Small intestine (tissue), 7 donors: Measurements from ENCODE around the gene NCOA7. TPM values are rescaled to one million over a fixed set of nuclear protein-coding genes. Genes with fewer than 3 reads are reported as not detected.
"Not testable (repeated sequence)": the region's sequence is repeated elsewhere in the genome, so short reads cannot be mapped to it uniquely, and the experiment has no call there.

Experiments
- DNase-seq, 2 donors: peaks; one replicate each; pipeline versions ENCODE4 v3.0.0 to v3.0.0-alpha.2; 2013
- FAIRE-seq: peaks from 2 replicates; lab custom pipeline; 2012; peaks lifted over from hg19 to GRCh38; lab: Jason Lieb, UNC
- H3K27ac ChIP-seq, 3 donors: one replicate each; pipeline ENCODE4 v1.5.1; 2013; ENCODE audit warnings: low read length in 2 of 3, mild to moderate bottlenecking in 2 of 3, control low read depth in 1 of 3, inconsistent platforms in 1 of 3, low read depth in 1 of 3, moderate library complexity in 1 of 3
- H3K27me3 ChIP-seq, 3 donors: one replicate each; pipeline ENCODE4 v1.6.1; 2013; ENCODE audit warnings: low read length in 3 of 3, inconsistent platforms in 1 of 3; ENCODE audit not compliant: control insufficient read depth in 3 of 3, insufficient read depth in 3 of 3
- H3K36me3 ChIP-seq, 3 donors: one replicate each; pipeline ENCODE4 v1.6.1; 2013; ENCODE audit warnings: low read length in 3 of 3, inconsistent platforms in 1 of 3, low read depth in 1 of 3, mild to moderate bottlenecking in 1 of 3, moderate library complexity in 1 of 3; ENCODE audit not compliant: control insufficient read depth in 3 of 3, insufficient read depth in 2 of 3
- H3K4me1 ChIP-seq, 3 donors: one replicate each; pipeline ENCODE4 v1.6.1; 2013; ENCODE audit warnings: low read length in 2 of 3, inconsistent platforms in 1 of 3, low read depth in 1 of 3, mild to moderate bottlenecking in 1 of 3, moderate library complexity in 1 of 3; ENCODE audit not compliant: control insufficient read depth in 3 of 3, insufficient read depth in 2 of 3
- H3K4me3 ChIP-seq, 3 donors: one replicate each; pipeline ENCODE4 v1.5.1; 2013; ENCODE audit warnings: low read length in 3 of 3, control low read depth in 1 of 3, inconsistent platforms in 1 of 3, low read depth in 1 of 3, mild to moderate bottlenecking in 1 of 3, moderate library complexity in 1 of 3
- H3K9me3 ChIP-seq, 2 donors: one replicate each; pipeline ENCODE4 v1.6.1; 2013; ENCODE audit warnings: low read depth in 1 of 2, low read length in 1 of 2; ENCODE audit not compliant: control insufficient read depth in 2 of 2, insufficient read depth in 1 of 2
- WGBS, 3 donors: extraction: QIAGEN DNeasy Blood & Tissue Kit; methylation state at CpG; one replicate each; pipeline ENCODE4 v1.1.7; 2013; 5-methylcytosine and 5-hydroxymethylcytosine counted together
- polyA plus RNA-seq, 4 donors: library from polyadenylated mRNA; stranded (reverse) in 3 of 4; unstranded in 1 of 4; fragments of 200-250 nt in 3 of 4; fragments of 120-200 nt in 1 of 4; gene quantifications; one replicate each; pipeline versions ENCODE4 v1.2.1 to v1.2.3, GENCODE V29; 2013
- donor health status: healthy with polysubstance abuse.
- donor health status: control.
- donor health status: control.
- donor health status: Bipolar disorder and iron deficiency.
- donor health status: healthy.

Gene NCOA7
- polyA plus RNA-seq, 4 donors: 10.7 to 51.0 (median 26.8) TPM

DNA sequence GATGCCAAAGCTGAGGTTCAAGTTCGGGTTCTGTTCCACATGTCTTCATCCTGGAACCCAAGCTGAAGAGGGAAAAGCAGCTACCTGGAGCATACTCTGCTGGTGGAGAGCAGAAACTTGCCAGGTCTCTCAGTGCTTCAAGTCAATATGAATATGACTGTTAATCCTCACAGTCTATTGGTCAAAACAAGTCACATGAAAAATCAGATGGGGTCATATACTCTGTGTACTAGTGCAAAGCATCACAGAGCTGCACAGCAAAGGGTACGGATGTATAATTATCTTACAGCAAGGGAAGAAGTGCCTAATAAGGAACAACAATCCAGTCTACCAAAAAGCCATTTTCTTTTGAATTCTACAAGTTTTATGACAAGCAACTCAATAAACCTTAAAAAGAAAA lies 11.6 kb downstream of the NCOA7 start:
- Histone ChIP-seq H3K27ac (no peak overlapping the region), H3K27me3 (no peaks in the 10 kb centered on the region), H3K9me3 (no peaks in the 10 kb centered on the region), H3K4me1 (peaks cover 9 to 52% (median 13%) of the 10 kb centered on the region in 3 donors), H3K4me3 (no peak overlapping the region), H3K36me3 (peaks cover 0 to 8% (median 0%) of the 10 kb centered on the region in 3 donors)
- FAIRE-seq (no peak), DNase-seq (no peak)
- WGBS, 3 donors: 80 to 92% (median 89%) methylated on average over 2 of the region's 2 CpGs

- FAIRE-seq: no peak
- H3K27ac ChIP-seq: peak overlapping the region in 1 of 3 donors; percentile 32
- WGBS, 3 donors: 34 to 38% (median 35%) methylated on average over 4 of the region's 4 CpGs
These were observed 12.2 kb downstream of the NCOA7 start for GRCh38 chr6:125802943-125803377.

GRCh38 chr6:125804264-125804663 lies 13.5 kb downstream of the NCOA7 start:
- Histone ChIP-seq H3K27me3 (no peaks in the 10 kb centered on the region), H3K27ac (no peak overlapping the region), H3K36me3 (peaks cover 0 to 8% (median 0%) of the 10 kb centered on the region in 3 donors), H3K4me3 (no peak overlapping the region), H3K4me1 (peaks cover 8 to 45% (median 11%) of the 10 kb centered on the region in 3 donors), H3K9me3 (no peaks in the 10 kb centered on the region)
- FAIRE-seq (no peak), DNase-seq (no peak)

More at GRCh38 chr6:125802943-125803377, 12.2 kb downstream of the NCOA7 start:
- no peaks in the 10 kb centered on the region for H3K27me3 ChIP-seq
- H3K4me3 ChIP-seq: no peak overlapping the region
- peaks cover 0 to 8% (median 0%) of the 10 kb centered on the region in 3 donors for H3K36me3 ChIP-seq
- DNase-seq: no peak
- H3K4me1 ChIP-seq: peaks cover 10 to 53% (median 14%) of the 10 kb centered on the region in 3 donors
- H3K9me3 ChIP-seq: no peaks in the 10 kb centered on the region

GRCh38 chr6:125804866-125805425 lies 14.2 kb downstream of the NCOA7 start:
- FAIRE-seq: not testable (repeated sequence)

DNA sequence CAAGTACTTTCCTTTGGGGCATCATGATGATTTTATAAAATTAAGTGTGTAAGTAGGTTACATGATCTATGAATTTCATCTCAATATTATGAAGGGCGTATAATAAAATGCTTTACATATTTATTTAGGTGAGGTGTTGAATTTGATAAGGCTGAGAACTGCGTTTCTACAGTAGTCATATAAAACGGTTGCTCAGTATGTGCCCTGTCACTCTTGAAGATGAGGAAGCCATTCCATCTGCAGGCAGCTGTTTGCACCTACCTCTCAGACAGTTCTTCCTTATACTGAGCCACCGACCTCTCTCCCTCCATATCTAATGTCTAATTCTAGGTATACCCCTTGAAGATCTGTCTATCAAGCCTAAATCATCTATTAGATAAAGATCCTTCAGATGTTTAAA lies 16.1 kb downstream of the NCOA7 start:
- 16 to 57% (median 34%) methylated on average over 4 of the region's 4 CpGs for WGBS, 3 donors
- Histone ChIP-seq H3K4me3 (no peak overlapping the region), H3K4me1 (peaks cover 16 to 54% (median 18%) of the 10 kb centered on the region in 3 donors), H3K36me3 (peaks cover 0 to 4% (median 0%) of the 10 kb centered on the region in 3 donors), H3K27ac (peak overlapping the region in 2 of 3 donors; percentile 39 to 46), H3K27me3 (no peaks in the 10 kb centered on the region), H3K9me3 (no peaks in the 10 kb centered on the region)
- FAIRE-seq: no peak
- peak in 1 of 2 donors; percentile 52 for DNase-seq

More at GRCh38 chr6:125804866-125805425, 14.2 kb downstream of the NCOA7 start:
- H3K9me3 ChIP-seq, H3K4me3 ChIP-seq, H3K27me3 ChIP-seq, DNase-seq, H3K36me3 ChIP-seq: not testable (repeated sequence)
- Histone ChIP-seq H3K4me1 (peaks cover 10 to 42% (median 12%) of the 10 kb centered on the region in 3 donors), H3K27ac (peak overlapping the region in 2 of 3 donors; percentile 30 to 46)
- WGBS, 3 donors: 28 to 69% (median 58%) methylated on average over 9 to 10 of the region's 10 CpGs

DNA sequence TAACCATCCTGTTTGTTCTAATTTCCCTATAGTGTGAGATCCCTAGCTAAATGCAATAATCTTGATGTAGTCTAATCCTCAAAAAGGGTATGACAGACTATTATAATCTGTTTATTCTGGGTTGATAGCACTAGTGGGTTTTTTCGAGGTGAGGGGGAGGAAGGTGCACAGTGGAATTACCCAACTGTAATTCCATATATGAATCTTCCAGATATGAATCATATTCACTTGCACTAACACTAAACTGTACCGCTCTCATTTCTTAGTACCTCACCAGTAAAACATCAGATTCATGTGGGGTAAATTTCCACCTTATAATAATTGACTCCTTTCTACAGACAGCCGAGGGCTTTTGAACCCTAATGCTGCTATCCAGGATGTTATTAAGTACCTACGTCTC lies 16.5 kb downstream of the NCOA7 start:
- peak overlapping the region in 1 of 3 donors; percentile 46 for H3K27ac ChIP-seq
- no peak for DNase-seq
- H3K4me1 ChIP-seq: peaks cover 19 to 57% (median 19%) of the 10 kb centered on the region in 3 donors
- no peak for FAIRE-seq
- H3K9me3 ChIP-seq: no peaks in the 10 kb centered on the region
- no peak overlapping the region for H3K4me3 ChIP-seq
- peaks cover 0 to 2% (median 0%) of the 10 kb centered on the region in 3 donors for H3K36me3 ChIP-seq
- WGBS, 3 donors: 35 to 57% (median 39%) methylated on average over 4 of the region's 4 CpGs
- no peaks in the 10 kb centered on the region for H3K27me3 ChIP-seq

GRCh38 chr6:125808060-125808459 lies 17.3 kb downstream of the NCOA7 start:
- 70 to 77% (median 71%) methylated on average over 4 of the region's 4 CpGs for WGBS, 3 donors
- Histone ChIP-seq H3K27ac (peak overlapping the region in 1 of 3 donors; percentile 42), H3K4me1 (peaks cover 21 to 63% (median 25%) of the 10 kb centered on the region in 3 donors), H3K36me3 (peaks cover 0 to 2% (median 0%) of the 10 kb centered on the region in 3 donors), H3K9me3 (no peaks in the 10 kb centered on the region), H3K27me3 (no peaks in the 10 kb centered on the region), H3K4me3 (no peak overlapping the region)
- DNase-seq: no peak
- FAIRE-seq: no peak

DNA sequence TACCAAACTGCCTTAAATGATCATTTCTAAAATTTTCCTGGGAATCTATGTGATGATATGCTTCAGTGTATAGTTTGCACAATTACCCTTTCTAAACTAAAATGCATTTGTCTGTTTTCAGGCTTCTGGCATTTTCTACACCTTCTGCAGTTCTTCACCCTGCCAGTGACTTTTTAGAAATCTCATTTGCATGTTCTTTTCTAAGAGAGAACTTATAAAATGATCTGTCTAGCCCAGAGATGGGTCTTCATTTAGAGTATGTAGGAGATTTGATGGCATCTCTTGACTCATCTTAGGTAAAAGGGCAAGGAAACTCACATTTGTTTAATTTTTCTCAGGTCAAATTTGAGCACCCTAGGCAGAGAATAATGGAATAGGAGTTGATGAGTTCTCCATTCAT lies 17.8 kb downstream of the NCOA7 start:
- no peak for FAIRE-seq

More for the DNA sequence above, 17.8 kb downstream of the NCOA7 start:
- H3K4me3 ChIP-seq: no peak overlapping the region
- H3K27me3 ChIP-seq: no peaks in the 10 kb centered on the region
- H3K36me3 ChIP-seq: peaks cover 0 to 2% (median 0%) of the 10 kb centered on the region in 3 donors
- H3K27ac ChIP-seq: no peak overlapping the region
- no peak for DNase-seq
- H3K9me3 ChIP-seq: no peaks in the 10 kb centered on the region
- peaks cover 22 to 65% (median 26%) of the 10 kb centered on the region in 3 donors for H3K4me1 ChIP-seq
